B cell (primary cell): ENCODE results near the gene NT5M. TPM values are rescaled to one million over a fixed set of nuclear protein-coding genes. Genes with fewer than 3 reads are reported as not detected.

Experiments used
- ATAC-seq: fragments of 200-7000 bp; cut with Tn5 transposase; one replicate; pipeline ENCODE4 v1.10.0; 2021; ENCODE audit warnings: low read depth, mild to moderate bottlenecking, moderate number of reproducible peaks, moderate library complexity
- CTCF ChIA-PET: fragments of 350-600 bp; sonication (Branson Sonifier 250); formaldehyde crosslinking; loops from one replicate; lab custom pipeline; 2021; ENCODE audit warnings: antibody characterized with exemption, inconsistent platforms; lab: Charles Lee
- POLR2A ChIA-PET: fragments of 350-600 bp; sonication (Branson Sonifier 250); formaldehyde crosslinking; loops from one replicate; lab custom pipeline; 2021; ENCODE audit warnings: antibody characterized with exemption; lab: Charles Lee
- DNase-seq: peaks from one replicate; pipeline ENCODE4 v3.0.0; 2013
- H2AFZ ChIP-seq: 2 replicates; pipeline ENCODE4 v1.6.1; 2012; ENCODE audit warnings: mild to moderate bottlenecking, low read depth, low read length; ENCODE audit not compliant: insufficient read depth, poor library complexity, severe bottlenecking
- H3K27ac ChIP-seq, 2 donors: 1 replicate in 1 of 2; 2 replicates in 1 of 2; pipeline ENCODE4 v1.5.1; 2012 to 2013; ENCODE audit warnings: low read length in 2 of 2, mild to moderate bottlenecking in 2 of 2, moderate library complexity in 1 of 2
- H3K27me3 ChIP-seq, 4 experiments: fragments of 200-600 bp in 1 of 4; sonication (generic) in 1 of 4; replicated peaks in 1 of 4; 1 replicate in 2 of 4; 2 replicates in 2 of 4; pipeline versions ENCODE4 v1.6.1 to v1.7.0; 2013 to 2016; ENCODE audit warnings: low read length in 3 of 4, mild to moderate bottlenecking in 2 of 4, mixed read lengths in 1 of 4, moderate library complexity in 1 of 4; ENCODE audit not compliant: insufficient read depth in 4 of 4, control insufficient read depth in 3 of 4; ENCODE audit errors: control extremely low read depth in 1 of 4
- H3K36me3 ChIP-seq, 2 experiments: replicated peaks in 1 of 2; 1 replicate in 1 of 2; 2 replicates in 1 of 2; pipeline versions ENCODE4 v1.6.1 to v1.7.1; 2013; ENCODE audit warnings: low read length in 1 of 2; ENCODE audit not compliant: insufficient read depth in 2 of 2, control insufficient read depth in 1 of 2; ENCODE audit errors: control extremely low read depth in 1 of 2, extremely low read depth in 1 of 2
- H3K4me1 ChIP-seq, 2 donors: fragments of 200-600 bp in 1 of 2; sonication (generic) in 1 of 2; 1 replicate in 1 of 2; 2 replicates in 1 of 2; pipeline versions ENCODE4 v1.5.1 to v1.6.1; 2013 to 2017; ENCODE audit warnings: low read length in 2 of 2; ENCODE audit not compliant: control insufficient read depth in 2 of 2, insufficient read depth in 2 of 2
- H3K4me2 ChIP-seq: replicated peaks from 2 replicates; pipeline ENCODE3; 2012; ENCODE audit warnings: mild to moderate bottlenecking, low read depth, low read length; ENCODE audit not compliant: poor library complexity, severe bottlenecking
- H3K4me3 ChIP-seq, 5 experiments: fragments of 200-600 bp in 1 of 5; sonication (generic) in 1 of 5; 1 replicate in 3 of 5; 2 replicates in 2 of 5; pipeline versions ENCODE4 v1.5.1 to v1.7.0; 2011 to 2016; ENCODE audit warnings: low read length in 4 of 5, mild to moderate bottlenecking in 4 of 5, low read depth in 2 of 5, control low read depth in 1 of 5, moderate library complexity in 1 of 5; ENCODE audit not compliant: insufficient read depth in 1 of 5; ENCODE audit errors: control extremely low read depth in 1 of 5, extremely low read depth in 1 of 5
- H3K79me2 ChIP-seq: fragments of 200-600 bp; sonication (generic); one replicate; pipeline ENCODE4 v1.6.0; 2016; ENCODE audit warnings: low read length; ENCODE audit not compliant: control insufficient read depth, insufficient read depth
- H3K9ac ChIP-seq: fragments of 200-600 bp; sonication (generic); 2 replicates; pipeline ENCODE4 v1.6.1; 2017; ENCODE audit warnings: mild to moderate bottlenecking, low read length, moderate library complexity
- H3K9me3 ChIP-seq, 3 donors: one replicate each; pipeline versions ENCODE4 v1.6.1 to v1.7.1; 2013; ENCODE audit warnings: low read length in 2 of 3; ENCODE audit not compliant: control insufficient read depth in 2 of 3, insufficient read depth in 1 of 3; ENCODE audit errors: control extremely low read depth in 1 of 3
- H4K20me1 ChIP-seq: 2 replicates; pipeline ENCODE4 v1.6.0; 2012; ENCODE audit warnings: mild to moderate bottlenecking, low read length; ENCODE audit not compliant: insufficient read depth, control insufficient read depth, poor library complexity, severe bottlenecking
- H3K27ac Mint-ChIP-seq: one replicate; pipeline ENCODE4 v1.8.0; 2021; ENCODE audit warnings: mixed read lengths
- H3K27me3 Mint-ChIP-seq: one replicate; pipeline ENCODE4 v1.8.0; 2021; ENCODE audit warnings: mixed read lengths
- H3K4me1 Mint-ChIP-seq: one replicate; pipeline ENCODE4 v1.8.0; 2021; ENCODE audit warnings: mixed read lengths
- H3K4me3 Mint-ChIP-seq: one replicate; pipeline ENCODE4 v1.8.0; 2021; ENCODE audit warnings: mixed read lengths
- H3K9me3 Mint-ChIP-seq: one replicate; pipeline ENCODE4 v1.8.0; 2022; ENCODE audit warnings: mixed read lengths; ENCODE audit not compliant: insufficient read depth
- EZH2 ChIP-seq: IDR thresholded peaks from 2 replicates; pipeline ENCODE4 v1.6.1; 2012; ENCODE audit warnings: borderline replicate concordance, low read depth, mild to moderate bottlenecking, moderate library complexity, low read length; ENCODE audit not compliant: insufficient read depth, poor library complexity, severe bottlenecking
- WGBS: methylation state at CpG from one replicate; pipeline ENCODE4 v1.1.5; 2013; ENCODE audit warnings: missing lambda C conversion rate; ENCODE audit not compliant: insufficient coverage; 5-methylcytosine and 5-hydroxymethylcytosine counted together
- intact Hi-C: fragments of 100-400 bp; cut with micrococcal nuclease; formaldehyde crosslinking; loops from one replicate; pipeline ENCODE4 v1.10.0; 2022
- polyA plus RNA-seq: library from polyadenylated mRNA; depleted of rRNA; stranded (reverse); fragments of >200 nt; gene quantifications from 2 replicates; pipeline ENCODE4 v1.2.3, GENCODE V29; 2012
- total RNA-seq, 2 donors: library from RNA; stranded (reverse); fragments of 120-200 nt in 1 of 2; gene quantifications; 1 replicate in 1 of 2; 2 replicates in 1 of 2; pipeline versions ENCODE4 v1.2.3 to v1.2.4, GENCODE V29; 2013 to 2022
- TF ChIP-seq, protein P1 (sequence below): fragments of 200-600 bp; IDR thresholded peaks from one replicate; pipeline ENCODE4 v1.8.0; 2022; ENCODE audit warnings: antibody characterized with exemption, mild to moderate bottlenecking

NT5M gene
- total and polyA plus RNA-seq, 2 donors (not counting 1 experiment from before 2014, with no cell fraction given) = 0.40 to 0.47 TPM

DNA sequence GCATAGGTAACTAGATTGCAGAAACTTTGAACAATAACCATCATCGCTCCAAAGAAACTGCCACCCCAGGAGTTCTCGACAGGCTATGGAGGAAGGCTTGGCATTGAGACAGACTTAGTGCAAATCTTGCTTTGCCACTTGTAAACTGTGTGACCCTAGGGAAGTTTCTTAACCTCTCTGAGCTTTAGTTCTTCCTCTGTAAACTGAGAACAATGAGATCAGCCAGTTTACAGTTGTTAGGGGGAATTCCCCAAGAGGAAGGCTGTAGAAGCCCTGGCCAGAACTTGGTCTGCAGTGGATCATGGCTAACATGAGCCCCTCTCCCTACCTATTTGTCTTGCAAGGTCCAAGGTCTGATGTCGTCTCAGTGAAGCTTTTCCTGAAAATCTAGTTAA lies 78.9 kb downstream of the NT5M start:
- Mint-ChIP-seq H3K27ac (no peak overlapping the region), H3K9me3 (no peaks in the 10 kb centered on the region), H3K27me3 (peaks cover 6% of the 10 kb centered on the region), H3K4me1 (no peaks in the 10 kb centered on the region), H3K4me3 (no peak overlapping the region)
- no peaks in the 10 kb centered on the region for H3K4me1 ChIP-seq
- H3K27ac ChIP-seq = no peak overlapping the region
- TF ChIP-seq, protein P1, sequence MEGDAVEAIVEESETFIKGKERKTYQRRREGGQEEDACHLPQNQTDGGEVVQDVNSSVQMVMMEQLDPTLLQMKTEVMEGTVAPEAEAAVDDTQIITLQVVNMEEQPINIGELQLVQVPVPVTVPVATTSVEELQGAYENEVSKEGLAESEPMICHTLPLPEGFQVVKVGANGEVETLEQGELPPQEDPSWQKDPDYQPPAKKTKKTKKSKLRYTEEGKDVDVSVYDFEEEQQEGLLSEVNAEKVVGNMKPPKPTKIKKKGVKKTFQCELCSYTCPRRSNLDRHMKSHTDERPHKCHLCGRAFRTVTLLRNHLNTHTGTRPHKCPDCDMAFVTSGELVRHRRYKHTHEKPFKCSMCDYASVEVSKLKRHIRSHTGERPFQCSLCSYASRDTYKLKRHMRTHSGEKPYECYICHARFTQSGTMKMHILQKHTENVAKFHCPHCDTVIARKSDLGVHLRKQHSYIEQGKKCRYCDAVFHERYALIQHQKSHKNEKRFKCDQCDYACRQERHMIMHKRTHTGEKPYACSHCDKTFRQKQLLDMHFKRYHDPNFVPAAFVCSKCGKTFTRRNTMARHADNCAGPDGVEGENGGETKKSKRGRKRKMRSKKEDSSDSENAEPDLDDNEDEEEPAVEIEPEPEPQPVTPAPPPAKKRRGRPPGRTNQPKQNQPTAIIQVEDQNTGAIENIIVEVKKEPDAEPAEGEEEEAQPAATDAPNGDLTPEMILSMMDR = no peak
- no peak for TF ChIP-seq EZH2
- ATAC-seq = no peak
- H3K36me3 ChIP-seq = no peaks in the 10 kb centered on the region
- no peaks in the 10 kb centered on the region for H3K9me3 ChIP-seq
- H3K9ac ChIP-seq = no peak overlapping the region
- H2AFZ ChIP-seq = no peak overlapping the region
- no peaks in the 10 kb centered on the region for H3K27me3 ChIP-seq
- no peaks in the 10 kb centered on the region for H3K79me2 ChIP-seq
- no peak overlapping the region for H3K4me3 ChIP-seq
- WGBS = 100% methylated on average over 1 of the region's 3 CpGs
- ChIA-PET CTCF (no interaction called here), POLR2A (no interaction called here)
- no peaks in the 10 kb centered on the region for H4K20me1 ChIP-seq
- intact Hi-C loops = no loop called here
- no peak overlapping the region for H3K4me2 ChIP-seq
- no peak for DNase-seq

DNA sequence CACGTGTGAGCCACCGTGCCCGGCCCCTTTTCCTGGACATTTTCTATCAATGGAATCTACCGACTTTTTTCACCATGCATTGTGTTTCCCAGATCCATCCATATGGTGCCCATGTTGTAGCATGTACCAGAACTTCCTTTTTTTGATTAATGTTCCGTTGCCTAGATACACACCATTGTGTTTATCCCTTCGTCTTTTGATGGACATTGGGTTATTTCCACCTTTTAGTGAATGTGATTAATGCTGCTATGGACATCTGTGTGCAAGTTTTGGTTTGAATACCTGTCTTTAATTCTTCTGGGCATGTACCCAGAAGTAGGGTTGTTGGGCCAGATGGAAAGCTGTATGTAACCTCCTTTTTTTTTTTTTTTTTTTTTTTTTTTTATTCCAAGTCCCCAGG lies 79.8 kb downstream of the NT5M start:
- H2AFZ ChIP-seq = no peak overlapping the region
- no peak for DNase-seq

More for the DNA sequence above, 79.8 kb downstream of the NT5M start:
- TF ChIP-seq EZH2 = no peak
- TF ChIP-seq, protein P1 = no peak
- Histone ChIP-seq H3K4me3 (no peak overlapping the region), H4K20me1 (no peaks in the 10 kb centered on the region), H3K27ac (no peak overlapping the region), H3K36me3 (no peaks in the 10 kb centered on the region), H3K4me1 (no peaks in the 10 kb centered on the region), H3K27me3 (no peaks in the 10 kb centered on the region), H3K4me2 (no peak overlapping the region), H3K9ac (no peak overlapping the region), H3K79me2 (no peaks in the 10 kb centered on the region), H3K9me3 (no peaks in the 10 kb centered on the region)
- Mint-ChIP-seq H3K27me3 (peaks cover 9% of the 10 kb centered on the region), H3K4me3 (no peak overlapping the region), H3K9me3 (no peaks in the 10 kb centered on the region), H3K27ac (no peak overlapping the region), H3K4me1 (no peaks in the 10 kb centered on the region)
- no peak for ATAC-seq
- intact Hi-C loops = no loop called here
- 38% methylated on average over 5 of the region's 6 CpGs for WGBS
- ChIA-PET CTCF (no interaction called here), POLR2A (no interaction called here)
